Transverse colon (tissue), 4 donors: ENCODE measurements around the gene MYOCD. TPM values are rescaled to one million over a fixed set of nuclear protein-coding genes. Genes with fewer than 3 reads are reported as not detected.

Experiments
- DNase-seq: peaks from one replicate; pipeline ENCODE4 v3.0.0-alpha.2; 2019
- H3K27ac ChIP-seq, 4 donors: fragments of 200-600 bp; sonication (generic); 2 replicates each; pipeline ENCODE4 v1.5.1; 2016 to 2018; ENCODE audit warnings: inconsistent platforms in 4 of 4
- H3K27me3 ChIP-seq: fragments of 200-600 bp; sonication (generic); 2 replicates; pipeline ENCODE4 v1.5.1; 2017; ENCODE audit warnings: inconsistent platforms
- H3K36me3 ChIP-seq, 4 donors: fragments of 200-600 bp; sonication (generic); 2 replicates each; pipeline ENCODE4 v1.5.1; 2017 to 2019; ENCODE audit warnings: inconsistent platforms in 4 of 4
- H3K4me1 ChIP-seq, 4 donors: fragments of 200-600 bp; sonication (generic); 2 replicates each; pipeline ENCODE4 v1.5.1; 2017 to 2020; ENCODE audit warnings: inconsistent platforms in 4 of 4
- H3K4me3 ChIP-seq, 4 donors: fragments of 200-600 bp; sonication (generic); 1 replicate in 1 of 4; 2 replicates in 3 of 4; pipeline versions ENCODE4 v1.5.1 to v1.6.1; 2017 to 2019; ENCODE audit warnings: inconsistent platforms in 4 of 4
- H3K9me3 ChIP-seq, 2 donors: fragments of 200-600 bp; sonication (generic); 2 replicates each; pipeline ENCODE4 v1.5.1; 2017 to 2019; ENCODE audit warnings: inconsistent platforms in 2 of 2
- EP300 ChIP-seq: sonication (generic); formaldehyde crosslinking; IDR thresholded peaks from one replicate; pipeline ENCODE4 v1.6.1; 2017; ENCODE audit warnings: antibody characterized with exemption, low read depth
- POLR2A ChIP-seq: fragments of 450-650 bp; IDR thresholded peaks from one replicate; pipeline ENCODE4 v1.6.1; 2016; ENCODE audit warnings: antibody characterized with exemption, mild to moderate bottlenecking, moderate library complexity
- POLR2AphosphoS5 ChIP-seq, 3 donors: sonication (generic); formaldehyde crosslinking; IDR thresholded peaks; one replicate each; pipeline ENCODE4 v1.6.1; 2016; ENCODE audit warnings: antibody characterized with exemption in 3 of 3
- WGBS, 2 donors: methylation state at CpG; one replicate each; pipeline ENCODE4 v1.1.5; 2018; ENCODE audit warnings: low coverage in 1 of 2; 5-methylcytosine and 5-hydroxymethylcytosine counted together
- in situ Hi-C, 4 donors: fragments of 200-750 bp; cut with MboI; loops; one replicate each; pipeline versions ENCODE4 v1.15.0 to v1.15.1; 2017; ENCODE audit warnings: low sequenced_read_pairs in 3 of 4, low pct_ligation_motif_present in 1 of 4, low pct_unique_long_range_greater_than_20kb in 1 of 4
- intact Hi-C: fragments of 100-400 bp; cut with DNase I; formaldehyde crosslinking; loops from one replicate; pipeline ENCODE4 v1.15.1; 2023; ENCODE audit warnings: low total_unique reads
- total RNA-seq, 4 donors: library from RNA; depleted of rRNA; stranded (reverse); fragments of >200 nt; gene quantifications; one replicate each; pipeline ENCODE4 v1.1.0, GENCODE V29; 2016
- TF ChIP-seq, protein P1 (sequence below), 5 experiments: fragments of 200-600 bp in 3 of 5; fragments of 450-650 bp in 2 of 5; sonication (generic) in 3 of 5; IDR thresholded peaks; 1 replicate in 2 of 5; 2 replicates in 3 of 5; pipeline ENCODE4 v1.5.1; 2016 to 2017; ENCODE audit warnings: antibody characterized with exemption in 5 of 5, inconsistent platforms in 3 of 5, mild to moderate bottlenecking in 2 of 5, moderate library complexity in 1 of 5

The MYOCD gene
- total RNA-seq, 4 donors from 2014 or later = 15.9 to 59.1 (median 35.0) TPM

DNA sequence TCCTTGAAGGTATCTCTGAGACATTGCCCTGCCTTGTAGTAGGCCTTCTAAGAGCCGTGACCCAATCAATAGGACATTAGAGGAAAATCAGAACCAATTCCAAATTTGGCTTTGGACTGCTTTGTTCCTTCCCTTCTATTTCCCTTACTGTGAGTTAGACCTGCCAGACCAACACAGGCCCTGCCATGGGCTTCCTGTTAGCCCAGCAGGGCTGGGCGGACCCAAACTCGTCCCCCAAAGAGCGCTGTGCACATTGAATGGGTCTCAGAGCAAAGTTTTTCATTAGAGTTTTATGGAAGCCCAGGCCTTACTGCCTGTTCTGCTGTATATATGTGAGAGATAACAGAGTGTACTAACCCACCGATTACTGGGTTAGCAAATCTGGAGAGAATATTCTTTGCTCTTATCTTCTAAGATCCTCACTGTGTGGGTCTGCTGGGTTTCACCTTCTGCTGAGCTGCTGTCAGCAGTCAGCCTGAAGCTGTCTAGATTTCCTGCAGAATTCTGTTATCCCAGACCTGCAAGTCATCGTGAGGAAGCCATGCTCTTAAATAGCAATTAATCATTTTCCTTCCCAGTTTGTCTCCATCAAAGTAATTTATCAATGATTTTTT lies 129.3 kb downstream of the MYOCD start:
- no peak overlapping the region for H3K4me3 ChIP-seq
- intact Hi-C loops = no loop called here
- no peaks in the 10 kb centered on the region for H3K9me3 ChIP-seq
- H3K36me3 ChIP-seq = no peaks in the 10 kb centered on the region
- no peak for TF ChIP-seq EP300
- TF ChIP-seq POLR2A = no peak
- TF ChIP-seq, protein P1, sequence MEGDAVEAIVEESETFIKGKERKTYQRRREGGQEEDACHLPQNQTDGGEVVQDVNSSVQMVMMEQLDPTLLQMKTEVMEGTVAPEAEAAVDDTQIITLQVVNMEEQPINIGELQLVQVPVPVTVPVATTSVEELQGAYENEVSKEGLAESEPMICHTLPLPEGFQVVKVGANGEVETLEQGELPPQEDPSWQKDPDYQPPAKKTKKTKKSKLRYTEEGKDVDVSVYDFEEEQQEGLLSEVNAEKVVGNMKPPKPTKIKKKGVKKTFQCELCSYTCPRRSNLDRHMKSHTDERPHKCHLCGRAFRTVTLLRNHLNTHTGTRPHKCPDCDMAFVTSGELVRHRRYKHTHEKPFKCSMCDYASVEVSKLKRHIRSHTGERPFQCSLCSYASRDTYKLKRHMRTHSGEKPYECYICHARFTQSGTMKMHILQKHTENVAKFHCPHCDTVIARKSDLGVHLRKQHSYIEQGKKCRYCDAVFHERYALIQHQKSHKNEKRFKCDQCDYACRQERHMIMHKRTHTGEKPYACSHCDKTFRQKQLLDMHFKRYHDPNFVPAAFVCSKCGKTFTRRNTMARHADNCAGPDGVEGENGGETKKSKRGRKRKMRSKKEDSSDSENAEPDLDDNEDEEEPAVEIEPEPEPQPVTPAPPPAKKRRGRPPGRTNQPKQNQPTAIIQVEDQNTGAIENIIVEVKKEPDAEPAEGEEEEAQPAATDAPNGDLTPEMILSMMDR (IDR thresholded peaks at IDR 0.05) = no peak
- TF ChIP-seq POLR2AphosphoS5 (IDR thresholded peaks at IDR 0.05) = no peak
- H3K27me3 ChIP-seq = no peaks in the 10 kb centered on the region
- no peak overlapping the region for H3K27ac ChIP-seq
- in situ Hi-C loops = no loop called here
- no peak for DNase-seq
- H3K4me1 ChIP-seq = peaks cover 0 to 28% (median 5%) of the 10 kb centered on the region in 4 donors
- WGBS, 2 donors = 52 to 78% methylated on average over 3 to 6 of the region's 6 CpGs

DNA sequence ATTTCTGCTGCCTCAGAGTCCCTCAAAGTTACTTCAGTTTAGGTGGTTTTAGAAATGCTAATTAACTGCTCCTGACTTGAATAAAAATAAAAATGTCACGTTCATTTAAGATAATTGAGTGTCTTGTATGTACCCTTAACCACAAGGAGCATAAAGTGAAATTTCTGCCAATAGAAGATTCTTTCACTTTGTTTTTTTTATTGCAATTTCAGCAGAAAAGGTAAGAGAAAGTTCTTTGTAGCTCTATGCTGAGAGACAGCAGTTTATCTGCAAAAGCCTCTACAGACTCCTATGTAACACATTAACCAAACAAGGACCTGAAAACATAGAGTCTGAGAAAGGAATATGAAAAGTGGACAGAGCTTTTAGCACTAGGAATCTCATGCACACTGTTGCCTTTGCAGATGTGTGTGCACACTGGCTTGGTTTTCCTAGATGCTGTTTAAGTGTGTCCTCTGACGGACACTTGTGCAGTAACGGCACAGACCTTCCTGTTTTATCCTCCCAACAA lies 135.2 kb downstream of the MYOCD start:
- WGBS, 2 donors = 50 to 62% methylated on average over 1 to 3 of the region's 3 CpGs
- Histone ChIP-seq H3K4me1 (peaks cover 0 to 16% (median 0%) of the 10 kb centered on the region in 4 donors), H3K36me3 (no peaks in the 10 kb centered on the region), H3K27ac (no peak overlapping the region), H3K4me3 (no peak overlapping the region), H3K27me3 (no peaks in the 10 kb centered on the region), H3K9me3 (no peaks in the 10 kb centered on the region)
- in situ Hi-C loops = loop anchor here in 1 of 4 donors (25.0 kb wide), 1 partner anchor 89 kb away; no protein-coding TSS in a partner anchor
- TF ChIP-seq POLR2AphosphoS5 (IDR thresholded peaks at IDR 0.05) (no peak), POLR2A (no peak), EP300 (no peak)
- TF ChIP-seq, protein P1 (IDR thresholded peaks at IDR 0.05) = no peak
- intact Hi-C loops = no loop called here
- DNase-seq = no peak

- peaks cover 0 to 3% of the 10 kb centered on the region in 2 donors for H3K9me3 ChIP-seq
- in situ Hi-C loops (loop anchor here in 1 of 4 donors (25.0 kb wide), 1 partner anchor 94 kb away; no protein-coding TSS in a partner anchor), intact Hi-C loops (no loop called here)
- no peak overlapping the region for H3K27ac ChIP-seq
- DNase-seq = no peak
- H3K36me3 ChIP-seq = no peaks in the 10 kb centered on the region
- H3K27me3 ChIP-seq = no peaks in the 10 kb centered on the region
- TF ChIP-seq POLR2AphosphoS5 (IDR thresholded peaks at IDR 0.05) (no peak), EP300 (no peak), POLR2A (no peak)
- TF ChIP-seq, protein P1 (IDR thresholded peaks at IDR 0.05) = no peak
- no peak overlapping the region for H3K4me3 ChIP-seq
- H3K4me1 ChIP-seq = peaks cover 0 to 8% (median 0%) of the 10 kb centered on the region in 4 donors
- WGBS, 2 donors = 84 to 100% methylated on average over 1 of the region's 1 CpG
Measured at GRCh38 chr17:12806630-12807029, 140.9 kb downstream of the MYOCD start.

- Histone ChIP-seq H3K9me3 (peaks cover 0 to 3% of the 10 kb centered on the region in 2 donors), H3K36me3 (no peaks in the 10 kb centered on the region), H3K4me1 (no peaks in the 10 kb centered on the region), H3K4me3 (no peak overlapping the region), H3K27me3 (no peaks in the 10 kb centered on the region), H3K27ac (no peak overlapping the region)
- intact Hi-C loops = no loop called here
- TF ChIP-seq, protein P1 (IDR thresholded peaks at IDR 0.05) = no peak
- no peak for TF ChIP-seq POLR2A
- no peak for TF ChIP-seq EP300
- TF ChIP-seq POLR2AphosphoS5 (IDR thresholded peaks at IDR 0.05) = no peak
- DNase-seq = no peak
- 88 to 90% methylated on average over 3 of the region's 3 CpGs for WGBS, 2 donors
- in situ Hi-C loops = loop anchor here in 1 of 4 donors (25.0 kb wide), 1 partner anchor 96 kb away; no protein-coding TSS in a partner anchor
Measured at GRCh38 chr17:12808723-12809122, 143.0 kb downstream of the MYOCD start.
